Muscle of arm (tissue), 12 donors: ENCODE results near the gene ENO2. TPM values are rescaled to one million over a fixed set of nuclear protein-coding genes. Genes with fewer than 3 reads are reported as not detected.
A peak's percentile ranks its signal among the peaks of the same experiment; 100 is the strongest.

Experiments used
- DNase-seq: peaks from one replicate; pipeline ENCODE4 v3.0.0-alpha.2; 2013
- polyA plus RNA-seq, 12 donors: library from polyadenylated mRNA; unstranded; fragments of 120-200 nt; gene quantifications; one replicate each; pipeline ENCODE4 v1.2.1, GENCODE V29; 2013; ENCODE audit not compliant: insufficient read length in 12 of 12

The ENO2 gene
- polyA plus RNA-seq, 12 donors, result 5.1 to 21.8 (median 8.2) TPM; not detected in 1

GRCh38 chr12:6946920-6947374, 32.6 kb downstream of the ENO2 start:
- no peak for DNase-seq

GRCh38 chr12:6947615-6948014, 33.2 kb downstream of the ENO2 start:
- no peak for DNase-seq

- DNase-seq, result no peak
These were observed 34.7 kb downstream of the ENO2 start for GRCh38 chr12:6948873-6949594.

GRCh38 chr12:6950401-6950801, 36.0 kb downstream of the ENO2 start:
- no peak for DNase-seq

- no peak for DNase-seq
These were observed 36.6 kb downstream of the ENO2 start, which contains the start of gene PTPN6 for GRCh38 chr12:6950811-6951540. Gene PTPN6, plus strand, starts transcription at chr12:6951356. Its CDS starts 157 bp downstream, at chr12:6951513.

- no peak for DNase-seq
These were observed 37.3 kb downstream of the ENO2 start for GRCh38 chr12:6951551-6952120.

GRCh38 chr12:6952121-6952862, 37.9 kb downstream of the ENO2 start:
- no peak for DNase-seq

GRCh38 chr12:6952863-6953441, 38.6 kb downstream of the ENO2 start:
- DNase-seq, result no peak

- DNase-seq, result peak; percentile 80
These were observed 39.3 kb downstream of the ENO2 start for GRCh38 chr12:6953442-6954315.

GRCh38 chr12:6954316-6955107, 40.1 kb downstream of the ENO2 start:
- DNase-seq, result no peak

- DNase-seq, result no peak
These were observed 41.0 kb downstream of the ENO2 start for GRCh38 chr12:6955108-6956020.

- DNase-seq, result no peak
These were observed 41.8 kb downstream of the ENO2 start for GRCh38 chr12:6956021-6956727.

- DNase-seq, result no peak
These were observed 42.8 kb downstream of the ENO2 start for GRCh38 chr12:6957151-6957701.

GRCh38 chr12:6957741-6958608, 43.6 kb downstream of the ENO2 start:
- no peak for DNase-seq

- no peak for DNase-seq
These were observed 44.3 kb downstream of the ENO2 start for GRCh38 chr12:6958609-6959057.

GRCh38 chr12:6959058-6959804, 44.9 kb downstream of the ENO2 start:
- no peak for DNase-seq
